Activated gamma-delta T cell (primary cell): ENCODE data around the gene TSPAN7.

Experiments used
- DNase-seq: peaks from one replicate; lab custom pipeline; 2025; lab: John Stamatoyannopoulos, UW

TSPAN7 gene

DNA sequence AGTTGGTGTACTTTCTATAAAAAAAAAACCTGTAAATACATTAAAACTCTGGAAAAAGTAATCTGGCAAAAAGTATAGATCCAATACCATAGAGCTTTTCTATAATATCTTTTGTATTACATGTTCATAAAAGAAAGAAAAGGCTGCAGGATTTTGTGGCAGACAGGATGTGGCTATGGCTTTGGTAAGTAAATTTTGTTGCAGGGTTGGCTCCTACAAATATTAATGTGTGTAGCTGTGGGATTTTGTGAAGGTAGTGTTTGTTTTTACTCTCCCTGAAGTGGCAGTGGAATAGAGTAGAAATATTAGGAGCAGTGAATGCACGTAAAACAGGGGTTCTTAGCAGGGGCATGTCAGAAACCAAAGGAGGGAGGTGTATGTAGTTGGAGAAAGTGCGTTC is 84.8 kb downstream of the TSPAN7 start:
- no peak for DNase-seq

GRCh38 chrX:38649221-38649620 is 87.9 kb downstream of the TSPAN7 start:
- no peak for DNase-seq

DNA sequence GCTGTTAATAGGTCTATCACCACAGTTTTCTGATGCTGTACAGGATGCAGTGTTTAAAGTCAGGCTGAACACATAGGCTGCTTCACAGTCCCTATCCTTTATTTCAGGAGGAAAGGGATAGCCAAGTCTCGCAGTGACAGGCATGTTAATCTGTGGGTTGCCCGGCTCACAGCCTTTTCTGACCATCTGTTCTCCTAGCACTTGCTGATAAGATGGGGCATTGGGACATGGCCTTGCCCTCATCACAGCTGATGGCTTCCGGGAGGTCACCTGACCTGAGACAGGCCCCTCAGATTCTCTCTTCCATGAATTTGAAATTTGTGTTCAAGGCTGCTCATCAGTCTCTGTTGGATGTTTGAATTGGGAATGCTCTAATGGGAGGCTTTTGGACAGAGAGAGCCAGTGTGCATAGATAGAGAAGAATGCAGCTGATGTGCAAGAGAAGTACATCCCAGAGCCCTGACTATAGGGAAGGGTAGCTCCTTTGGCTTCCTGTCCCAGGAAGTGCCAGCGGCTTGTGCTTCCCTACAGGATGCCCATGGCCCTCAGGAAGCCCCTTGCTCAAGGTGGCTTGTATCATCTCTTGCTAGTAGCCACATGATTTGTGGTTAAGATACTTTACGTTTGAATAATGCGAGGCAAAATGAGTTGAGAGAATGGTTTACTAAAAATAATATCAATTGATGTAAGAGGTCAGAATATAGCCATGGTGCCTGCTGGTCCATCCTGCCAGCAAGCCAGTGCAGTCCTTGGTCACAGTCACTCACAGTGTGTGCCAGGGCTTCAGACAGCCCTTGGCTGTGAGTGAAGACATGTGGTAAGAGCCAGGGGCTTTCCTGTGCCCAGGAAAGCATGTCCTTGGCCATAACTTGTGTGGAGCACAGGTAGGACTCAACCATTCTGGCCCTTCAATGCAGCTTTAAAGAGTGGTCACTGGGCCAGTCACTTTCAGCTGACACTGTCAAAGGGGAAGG is 88.6 kb downstream of the TSPAN7 start:
- no peak for DNase-seq

- no peak for DNase-seq
Observed at GRCh38 chrX:38651625-38652601, 90.6 kb downstream of the TSPAN7 start.

- DNase-seq, result no peak
Observed at GRCh38 chrX:38652934-38653442, 91.6 kb downstream of the TSPAN7 start.

GRCh38 chrX:38654302-38654701 is 93.0 kb downstream of the TSPAN7 start:
- no peak for DNase-seq

- no peak for DNase-seq
Observed at GRCh38 chrX:38656350-38656915, 95.1 kb downstream of the TSPAN7 start.

DNA sequence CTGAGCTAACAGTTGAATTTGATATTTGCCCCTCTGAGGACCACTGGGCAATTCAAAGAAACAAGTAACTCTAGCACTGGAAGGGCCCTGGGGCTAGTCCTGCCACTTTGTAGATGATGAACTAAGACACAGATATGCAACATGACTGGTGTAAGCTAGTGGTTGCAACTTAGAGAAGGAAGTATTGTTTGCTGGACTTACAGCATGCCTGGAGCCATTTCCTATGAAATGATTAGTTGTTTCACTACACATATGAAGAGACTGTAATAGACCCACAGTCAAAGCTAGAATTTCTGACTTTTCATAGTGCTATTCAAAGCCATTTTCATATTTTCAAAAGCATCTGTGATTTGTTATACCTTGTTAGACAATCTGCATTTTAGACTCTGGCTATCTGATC is 96.2 kb downstream of the TSPAN7 start:
- DNase-seq, result no peak

DNA sequence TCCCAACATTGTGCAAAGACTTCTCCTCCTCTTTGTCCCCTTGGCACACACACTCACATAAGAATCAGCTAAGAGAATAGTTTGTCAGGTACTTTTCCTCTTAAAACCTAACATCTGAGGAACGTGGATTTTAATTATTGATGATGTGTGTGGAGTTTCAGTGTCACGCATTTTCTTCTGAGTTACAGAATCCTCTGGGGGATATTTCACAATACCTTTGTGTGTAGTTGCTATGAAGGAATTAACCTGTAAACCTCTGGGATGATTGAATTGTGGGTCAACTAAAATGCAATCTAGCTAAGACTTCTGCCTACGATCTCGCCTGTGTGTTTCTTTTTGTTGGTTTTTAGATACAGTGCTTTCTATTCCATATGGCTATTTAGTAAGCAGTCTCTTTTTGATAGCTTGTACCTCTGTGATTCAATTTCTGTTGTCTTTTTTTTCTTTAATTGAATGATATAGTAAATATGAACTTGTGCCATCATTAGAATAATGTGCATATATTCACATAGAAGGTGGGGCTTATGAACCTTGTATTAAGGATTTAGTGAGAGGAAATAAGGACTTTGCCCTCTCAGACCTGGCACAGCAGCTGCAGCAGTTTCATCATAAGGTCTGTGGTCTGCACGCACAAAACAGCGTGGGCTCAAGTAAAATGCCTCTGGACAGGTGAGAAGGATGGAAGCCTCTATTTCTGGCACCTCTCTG is 99.2 kb downstream of the TSPAN7 start:
- DNase-seq, result no peak

DNA sequence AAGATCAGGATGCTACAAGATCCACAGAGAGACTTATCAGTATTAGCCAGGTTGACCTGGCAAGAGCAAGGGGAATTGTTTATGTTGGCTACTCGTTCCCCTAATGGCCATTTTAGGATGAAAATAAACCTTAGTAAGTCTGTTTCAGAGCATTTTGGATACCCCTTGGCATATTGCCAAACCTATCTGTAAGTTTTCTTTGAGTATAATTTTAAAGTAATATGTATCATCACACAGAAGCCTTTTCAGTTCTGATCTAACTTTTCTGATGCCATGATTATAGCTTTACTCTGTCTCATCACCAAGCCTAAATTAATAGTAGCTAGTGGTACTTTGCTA is 99.7 kb downstream of the TSPAN7 start:
- DNase-seq, result no peak

DNA sequence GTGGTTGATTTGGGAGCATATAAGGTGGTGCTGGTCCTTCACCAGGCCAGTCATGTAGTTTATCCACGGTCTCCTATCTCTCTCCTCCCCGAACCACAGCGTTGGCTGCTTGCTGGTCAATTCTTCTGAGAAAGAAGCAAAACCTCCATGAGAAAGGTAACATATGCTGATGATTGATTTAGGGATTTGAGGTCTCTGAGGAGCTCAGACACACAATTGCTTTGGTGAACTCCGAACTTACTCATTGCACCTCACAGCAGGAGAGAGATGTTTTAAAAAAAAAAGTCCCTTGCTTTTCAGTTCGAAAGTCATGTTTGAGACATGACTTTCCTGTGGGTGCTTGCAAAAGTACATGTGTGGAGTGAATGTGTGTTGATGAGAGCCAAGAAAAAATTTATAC is 100.2 kb downstream of the TSPAN7 start:
- DNase-seq, result no peak

DNA sequence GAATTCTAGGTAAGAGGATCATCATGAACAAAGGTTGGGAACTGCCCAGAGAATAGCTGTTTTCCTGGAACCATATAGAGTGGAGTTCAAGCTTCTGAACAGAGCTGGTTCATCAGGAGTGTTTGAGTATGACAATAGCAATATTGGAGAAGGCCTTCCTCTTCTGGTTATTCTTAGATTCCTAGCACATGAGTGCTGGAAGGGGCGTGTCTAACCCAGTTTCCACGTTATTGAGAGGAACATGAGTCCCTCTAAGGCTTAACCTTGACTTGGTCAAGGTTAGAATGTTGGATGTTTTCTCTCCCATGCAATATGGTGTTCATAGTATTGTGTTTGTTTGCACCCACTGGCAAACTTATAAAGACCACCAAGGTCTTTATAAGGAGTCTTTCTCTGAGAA is 101.3 kb downstream of the TSPAN7 start:
- DNase-seq, result no peak

DNA sequence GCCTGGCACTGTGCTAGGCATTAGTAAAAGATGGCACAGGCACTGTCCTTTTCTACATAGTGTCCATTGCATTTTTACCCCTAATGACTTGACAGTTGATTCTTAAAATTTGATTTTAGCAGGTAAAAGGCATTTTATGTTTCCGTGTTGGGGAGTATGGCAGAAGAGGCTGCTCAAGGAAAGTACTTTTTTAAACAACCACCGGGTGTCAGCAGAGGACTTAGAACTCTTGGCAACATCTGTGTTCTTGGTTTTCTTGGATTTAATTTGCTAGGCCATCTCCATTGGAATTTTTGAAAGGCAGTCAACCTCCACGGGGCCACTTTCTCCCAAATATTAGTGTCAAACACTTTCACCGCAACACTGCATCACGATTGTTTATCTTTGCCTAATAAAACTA is 102.9 kb downstream of the TSPAN7 start:
- no peak for DNase-seq

DNA sequence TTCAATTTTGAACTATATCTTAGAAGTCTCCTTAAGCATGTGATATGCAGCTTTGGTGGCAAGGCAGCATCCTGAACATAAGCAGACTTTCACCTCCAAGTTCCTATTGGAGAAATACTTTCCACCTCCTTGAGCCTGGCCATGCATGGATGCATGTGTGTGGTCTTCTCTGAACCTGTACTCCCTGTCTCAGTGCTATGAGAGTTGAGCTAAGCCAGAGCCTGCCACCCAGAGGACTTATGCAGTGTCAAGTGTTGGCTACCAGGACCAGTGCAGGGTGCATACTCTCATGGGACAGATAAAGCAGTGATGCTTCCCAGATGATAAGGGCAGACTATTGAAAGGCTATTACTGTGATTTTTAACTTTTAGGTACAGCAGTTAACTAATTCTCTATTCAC is 105.6 kb downstream of the TSPAN7 start:
- DNase-seq, result no peak

- DNase-seq, result no peak
Observed at GRCh38 chrX:38668771-38669170, 107.4 kb downstream of the TSPAN7 start.

GRCh38 chrX:38669428-38669827 is 108.1 kb downstream of the TSPAN7 start:
- no peak for DNase-seq

- DNase-seq, result no peak
Observed at GRCh38 chrX:38672646-38673045, 111.3 kb downstream of the TSPAN7 start.

DNA sequence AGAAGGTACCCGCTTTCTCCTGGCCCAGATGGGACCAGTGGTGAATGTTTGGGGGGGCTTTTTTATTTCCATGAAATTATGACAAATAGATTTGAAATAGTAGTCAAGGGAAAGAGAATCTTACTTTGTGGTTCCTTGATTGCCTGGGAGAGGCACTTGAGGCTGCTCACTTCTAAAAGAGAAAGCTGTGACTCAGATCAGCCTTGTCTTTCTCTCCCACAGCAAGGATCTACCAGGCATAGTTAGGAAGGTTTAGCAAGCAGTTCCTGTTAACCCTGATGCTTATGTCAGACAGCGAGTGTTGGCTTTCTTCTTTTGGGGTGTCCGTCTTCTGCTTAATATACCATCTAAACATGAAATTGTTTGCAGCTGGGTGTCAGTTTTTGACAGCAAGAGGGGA is 114.5 kb downstream of the TSPAN7 start:
- DNase-seq, result no peak

GRCh38 chrX:38678183-38678582 is 116.8 kb downstream of the TSPAN7 start:
- DNase-seq, result no peak

DNA sequence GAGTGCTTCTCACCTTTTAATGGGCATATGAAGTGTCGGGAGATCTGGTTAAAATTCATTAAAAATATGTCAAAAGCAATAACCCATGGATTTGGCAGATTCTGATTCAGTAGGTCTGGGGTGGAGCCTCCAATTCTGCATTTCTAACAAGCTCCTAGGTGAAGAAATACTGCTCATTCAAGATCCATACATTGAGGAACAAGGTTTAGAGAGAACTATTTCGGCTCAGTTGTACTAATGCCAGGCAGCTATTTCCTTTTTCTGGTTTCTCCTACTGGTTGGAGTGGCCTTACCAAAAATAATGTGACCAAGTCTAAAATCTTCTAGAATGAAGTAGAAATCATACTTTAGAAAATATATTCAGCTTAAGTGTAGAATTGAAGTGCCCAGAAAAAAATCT is 117.5 kb downstream of the TSPAN7 start:
- no peak for DNase-seq

DNA sequence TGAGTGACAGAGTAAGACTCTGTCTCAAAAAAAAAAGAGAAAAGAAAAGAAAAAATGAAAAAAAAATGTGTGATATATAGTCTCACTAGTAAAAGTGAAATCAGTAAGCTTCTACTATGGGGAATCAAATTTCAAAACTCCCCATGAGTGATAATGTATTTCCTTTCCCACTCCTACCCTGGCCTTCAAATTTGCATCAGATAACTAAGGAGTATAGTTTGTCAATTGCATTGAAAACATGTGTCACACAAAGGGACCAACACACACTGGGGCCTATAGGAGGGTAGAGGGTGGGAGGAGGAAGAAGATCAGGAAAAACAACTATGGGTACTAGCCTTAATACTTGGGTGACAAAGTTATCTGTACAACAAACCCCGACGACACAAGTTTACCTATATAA is 118.4 kb downstream of the TSPAN7 start:
- no peak for DNase-seq

DNA sequence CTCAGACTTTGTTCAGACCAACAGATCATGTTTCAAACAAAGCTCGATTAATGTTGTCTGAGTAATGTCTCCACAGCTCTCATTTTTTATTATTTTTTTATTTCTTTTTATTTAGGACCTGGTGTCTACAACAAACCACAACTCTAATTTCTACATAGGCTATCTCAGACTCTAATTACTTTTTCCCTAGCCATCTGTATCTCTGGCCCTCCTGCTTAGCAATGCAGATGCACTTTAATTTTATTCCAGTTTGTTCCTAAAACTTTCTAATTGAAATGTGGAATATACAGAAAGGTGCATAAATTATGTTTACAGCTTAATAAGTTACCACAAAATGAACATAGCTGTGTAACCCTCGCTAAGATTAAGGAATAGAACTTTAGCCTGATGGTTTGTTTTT is 120.8 kb downstream of the TSPAN7 start:
- DNase-seq, result no peak
